Activated CD8-positive, alpha-beta T cell treated with anti-CD3 and anti-CD28 coated beads for 36 hours (primary cell): ENCODE results near the gene MTCL1. TPM values are rescaled to one million over a fixed set of nuclear protein-coding genes. Genes with fewer than 3 reads are reported as not detected.

Source experiments
- ATAC-seq: fragments of 200-7000 bp; cut with Tn5 transposase; one replicate; pipeline ENCODE4 v1.10.0; 2021; ENCODE audit warnings: mild to moderate bottlenecking, moderate library complexity
- CTCF ChIA-PET: fragments of 350-600 bp; sonication (Branson Sonifier 250); formaldehyde crosslinking; loops from one replicate; lab custom pipeline; 2021; ENCODE audit warnings: antibody characterized with exemption; lab: Charles Lee
- POLR2A ChIA-PET: fragments of 350-600 bp; sonication (Branson Sonifier 250); formaldehyde crosslinking; loops from one replicate; lab custom pipeline; 2021; ENCODE audit warnings: antibody characterized with exemption; lab: Charles Lee
- DNase-seq: peaks from one replicate; pipeline ENCODE4 v3.0.0-alpha.2; 2020
- H3K27ac Mint-ChIP-seq: one replicate; pipeline ENCODE4 v1.8.0; 2021; ENCODE audit warnings: mild to moderate bottlenecking, mixed read lengths
- H3K27me3 Mint-ChIP-seq: one replicate; pipeline ENCODE4 v1.8.0; 2021; ENCODE audit warnings: mixed read lengths
- H3K36me3 Mint-ChIP-seq: one replicate; pipeline ENCODE4 v1.8.0; 2021; ENCODE audit warnings: low read depth, mixed read lengths
- H3K4me1 Mint-ChIP-seq: one replicate; pipeline ENCODE4 v1.8.0; 2021; ENCODE audit warnings: low read depth, mixed read lengths
- H3K4me3 Mint-ChIP-seq: one replicate; pipeline ENCODE4 v1.8.0; 2021; ENCODE audit warnings: mild to moderate bottlenecking, moderate library complexity, mixed read lengths
- H3K9me3 Mint-ChIP-seq: one replicate; pipeline ENCODE4 v1.8.0; 2021; ENCODE audit warnings: mixed read lengths
- CTCF ChIP-seq: fragments of 200-600 bp; IDR thresholded peaks from one replicate; pipeline ENCODE4 v1.8.0; 2022; ENCODE audit warnings: antibody characterized with exemption, mild to moderate bottlenecking
- intact Hi-C: fragments of 100-400 bp; cut with micrococcal nuclease; formaldehyde crosslinking; loops from one replicate; pipeline ENCODE4 v1.10.0; 2022
- total RNA-seq, 2 experiments: library from RNA; stranded (reverse); gene quantifications; one replicate each; pipeline ENCODE4 v1.2.3, GENCODE V29; 2021

The MTCL1 gene
- total RNA-seq, 2 experiments from 2014 or later: 0.25 to 0.52 TPM

DNA sequence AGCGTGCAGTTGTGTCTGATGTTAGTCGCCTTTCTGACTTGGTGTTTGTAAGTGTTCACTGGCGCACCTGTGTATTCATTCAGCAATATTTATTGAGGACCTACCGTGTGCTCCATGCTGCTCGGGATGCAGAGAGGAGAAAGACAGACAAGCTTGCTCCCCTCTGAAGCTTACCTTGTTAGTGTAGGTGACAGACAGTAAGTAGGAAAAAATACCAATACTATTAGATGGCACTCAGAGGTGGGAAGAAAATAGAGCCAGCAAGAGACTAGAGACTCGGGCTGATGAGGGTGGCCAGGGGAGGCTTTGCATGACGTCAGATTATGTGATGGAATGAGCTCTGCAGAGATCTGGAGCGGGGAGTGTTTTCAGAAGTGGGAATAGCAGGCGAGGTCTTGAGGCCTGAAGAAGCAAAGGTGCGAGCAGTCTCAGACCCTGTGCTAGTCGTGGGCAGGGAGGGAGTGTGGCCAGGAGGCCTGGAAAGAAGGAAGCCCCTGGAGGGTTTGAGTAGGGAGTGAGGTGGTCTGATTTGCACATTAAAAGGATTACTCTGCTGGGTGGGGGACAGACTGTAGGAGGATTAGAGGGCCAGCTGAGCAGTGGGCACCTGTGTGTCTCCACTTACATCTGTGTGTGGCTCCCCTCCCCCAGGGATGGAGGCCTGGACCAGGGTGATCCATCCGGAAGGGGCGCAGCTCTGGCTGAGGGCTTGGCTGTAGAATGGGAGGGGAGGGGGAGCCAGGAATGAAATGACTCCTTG is 11.8 kb downstream of the MTCL1 start:
- CTCF ChIA-PET: no interaction called here
- POLR2A ChIA-PET: no interaction called here

DNA sequence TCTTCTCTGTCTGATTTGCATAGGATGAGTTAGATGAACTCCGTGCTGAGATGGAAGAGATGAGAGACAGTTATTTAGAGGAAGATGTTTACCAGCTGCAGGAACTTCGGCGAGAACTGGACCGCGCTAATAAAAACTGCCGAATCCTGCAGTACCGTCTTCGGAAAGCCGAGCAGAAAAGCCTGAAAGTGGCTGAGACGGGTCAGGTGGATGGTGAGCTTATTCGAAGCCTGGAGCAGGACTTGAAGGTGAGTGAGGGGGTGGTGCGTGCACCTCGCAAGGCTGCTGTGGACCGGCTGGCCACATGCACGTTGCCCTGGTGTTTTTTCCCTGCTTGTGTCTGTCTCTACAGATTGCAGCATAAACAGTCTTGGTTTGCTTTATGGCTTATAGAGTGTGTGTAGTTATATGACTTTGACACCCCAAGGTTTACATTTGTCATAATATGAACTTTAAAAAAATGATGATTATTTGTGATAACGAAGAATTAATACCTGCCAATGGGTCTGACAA is 13.1 kb downstream of the MTCL1 start:
- H3K4me3 Mint-ChIP-seq: no peak overlapping the region
- H3K27ac Mint-ChIP-seq: no peak overlapping the region
- no peaks in the 10 kb centered on the region for H3K9me3 Mint-ChIP-seq
- ChIA-PET POLR2A (no interaction called here), CTCF (no interaction called here)
- H3K36me3 Mint-ChIP-seq: no peaks in the 10 kb centered on the region
- ATAC-seq: no peak
- no peak for DNase-seq
- no peak for TF ChIP-seq CTCF
- no peaks in the 10 kb centered on the region for H3K4me1 Mint-ChIP-seq
- peaks cover 4% of the 10 kb centered on the region for H3K27me3 Mint-ChIP-seq
- intact Hi-C loops: no loop called here

More for the DNA sequence above, 11.8 kb downstream of the MTCL1 start:
- Mint-ChIP-seq H3K27me3 (peaks cover 6% of the 10 kb centered on the region), H3K27ac (no peak overlapping the region), H3K9me3 (no peaks in the 10 kb centered on the region), H3K36me3 (no peaks in the 10 kb centered on the region), H3K4me3 (no peak overlapping the region), H3K4me1 (no peaks in the 10 kb centered on the region)
- intact Hi-C loops: no loop called here
- DNase-seq (no peak), ATAC-seq (no peak)
- no peak for TF ChIP-seq CTCF

DNA sequence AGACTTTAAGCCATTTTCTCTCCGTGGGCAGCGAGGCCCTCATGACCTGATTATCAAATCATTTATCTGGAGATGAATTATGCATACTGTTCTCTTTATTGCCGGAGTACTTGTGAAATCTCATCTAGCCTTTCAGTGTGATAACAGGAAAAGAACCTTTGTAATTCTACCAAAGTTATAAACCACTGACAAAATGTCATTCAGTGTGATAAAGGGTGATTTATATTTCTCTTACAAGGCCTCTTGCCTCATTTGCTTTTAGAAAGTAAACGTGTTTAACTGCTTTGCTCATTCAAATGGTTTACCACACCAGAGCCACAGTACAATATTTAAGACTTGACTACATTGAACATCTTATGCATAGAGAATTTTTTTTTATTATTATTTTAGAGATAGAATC is 13.8 kb downstream of the MTCL1 start:
- no peaks in the 10 kb centered on the region for H3K9me3 Mint-ChIP-seq
- H3K4me1 Mint-ChIP-seq: no peaks in the 10 kb centered on the region
- no peak overlapping the region for H3K4me3 Mint-ChIP-seq
- H3K36me3 Mint-ChIP-seq: no peaks in the 10 kb centered on the region
- intact Hi-C loops: no loop called here
- DNase-seq (no peak), ATAC-seq (no peak)
- H3K27ac Mint-ChIP-seq: no peak overlapping the region
- no peak for TF ChIP-seq CTCF
- peaks cover 4% of the 10 kb centered on the region for H3K27me3 Mint-ChIP-seq
- ChIA-PET CTCF (interaction anchor here (0.7 kb wide), 1 partner anchor 269 kb away, joined by 3 read pairs; no protein-coding TSS in a partner anchor), POLR2A (no interaction called here)

- intact Hi-C loops: no loop called here
- H3K27me3 Mint-ChIP-seq: peaks cover 2% of the 10 kb centered on the region
- no peaks in the 10 kb centered on the region for H3K9me3 Mint-ChIP-seq
- no peak overlapping the region for H3K27ac Mint-ChIP-seq
- H3K36me3 Mint-ChIP-seq: no peaks in the 10 kb centered on the region
- no peak for ATAC-seq
- ChIA-PET POLR2A (no interaction called here), CTCF (interaction anchor here (0.7 to 1.3 kb wide), 4 partner anchors 17 to 982 kb away, joined by 3 to 7 read pairs (median 3); no protein-coding TSS in a partner anchor)
- no peak for TF ChIP-seq CTCF
- H3K4me3 Mint-ChIP-seq: no peak overlapping the region
- DNase-seq: no peak
- no peaks in the 10 kb centered on the region for H3K4me1 Mint-ChIP-seq
These were observed 14.8 kb downstream of the MTCL1 start for GRCh38 chr18:8720141-8720540.

- CTCF ChIA-PET: interaction anchor here (0.8 to 1.3 kb wide), 3 partner anchors 16 to 981 kb away, joined by 3 to 7 read pairs (median 3); no protein-coding TSS in a partner anchor
- no peak for ATAC-seq
- no peaks in the 10 kb centered on the region for H3K9me3 Mint-ChIP-seq
- no peak overlapping the region for H3K27ac Mint-ChIP-seq
- H3K27me3 Mint-ChIP-seq: peaks cover 2% of the 10 kb centered on the region
- no peak for DNase-seq
- no peaks in the 10 kb centered on the region for H3K4me1 Mint-ChIP-seq
- H3K36me3 Mint-ChIP-seq: no peaks in the 10 kb centered on the region
- H3K4me3 Mint-ChIP-seq: no peak overlapping the region
- intact Hi-C loops: no loop called here
- POLR2A ChIA-PET: interaction anchor here (0.6 to 0.9 kb wide), 2 partner anchors 13 to 50 kb away, joined by 3 read pairs; no protein-coding TSS in a partner anchor
- TF ChIP-seq CTCF: no peak
These were observed 15.8 kb downstream of the MTCL1 start for GRCh38 chr18:8721094-8721669.
